K562 (cell line): ENCODE data around the gene MPND. TPM values are rescaled to one million over a fixed set of nuclear protein-coding genes. Genes with fewer than 3 reads are reported as not detected.

Experiments
- BRCA1 ChIP-seq, 2 experiments: fragments of 450-650 bp in 1 of 2; sonication (generic) in 1 of 2; formaldehyde crosslinking in 1 of 2; IDR thresholded peaks; 2 replicates each; pipeline versions ENCODE4 v1.5.0 to v1.6.1; 2017 to 2020; ENCODE audit warnings: mild to moderate bottlenecking in 1 of 2, missing genetic modification reagents in 1 of 2
- EHMT2 ChIP-seq: fragments of 450-650 bp; IDR thresholded peaks from 2 replicates; pipeline ENCODE4 v1.6.1; 2018; ENCODE audit warnings: antibody characterized with exemption
- ESRRB ChIP-seq: fragments of 250-450 bp; sonication (Bioruptor Pico); IDR thresholded peaks from 2 replicates; pipeline ENCODE4 v1.5.0; 2020; ENCODE audit warnings: mild to moderate bottlenecking, moderate library complexity, borderline replicate concordance
- RBM39 ChIP-seq: fragments of 200-400 bp; formaldehyde crosslinking; optimal IDR thresholded peaks from 2 replicates; pipeline ENCODE3; 2018; ENCODE audit warnings: low read depth, low read length
- RNF2 ChIP-seq: sonication (generic); IDR thresholded peaks from 2 replicates; pipeline ENCODE4 v1.6.1; 2016
- VEZF1 ChIP-seq: fragments of 200-800 bp; sonication (Bioruptor generic); IDR thresholded peaks from 2 replicates; pipeline ENCODE4 v1.6.1; 2017; ENCODE audit warnings: missing genetic modification characterization, missing compliant biosample characterization
- ZNF740 ChIP-seq, 3 experiments: fragments of 200-800 bp in 1 of 3; sonication (Bioruptor generic) in 1 of 3; sonication (generic) in 1 of 3; formaldehyde crosslinking in 1 of 3; IDR thresholded peaks; 2 replicates each; pipeline versions ENCODE4 v1.6.1 to v1.8.0; 2016 to 2022; ENCODE audit warnings: mild to moderate bottlenecking in 2 of 3, missing compliant biosample characterization in 2 of 3, missing genetic modification characterization in 2 of 3, missing genetic modification reagents in 1 of 3
- polyA plus RNA-seq, 8 experiments: library from polyadenylated mRNA; depleted of rRNA in 4 of 8; stranded (reverse) in 5 of 8; unstranded in 3 of 8; fragments of >200 nt; fragmentation: Nextera tagmentation in 2 of 8; fragmentation: Illumina TruSeq in 1 of 8; extraction: Ambion mirVana in 2 of 8; extraction: Trizol in 1 of 8; gene quantifications; 2 replicates each; pipeline versions ENCODE4 v1.2.1 to v1.2.3, GENCODE V29; 2011 to 2014; ENCODE audit warnings: inconsistent platforms in 1 of 8, missing spikeins in 1 of 8
- total RNA-seq, 7 experiments: library from RNA; depleted of rRNA in 6 of 7; stranded (reverse); fragments of >200 nt in 6 of 7; fragmentation: Illumina TruSeq in 2 of 7; extraction: Trizol in 2 of 7; gene quantifications; 2 replicates each; pipeline versions ENCODE4 v1.2.1 to v1.2.3, GENCODE V29; 2011 to 2021; ENCODE audit warnings: low replicate concordance in 1 of 7
- TF ChIP-seq, protein P1 (sequence below): fragments of 250-450 bp; sonication (Bioruptor Pico); IDR thresholded peaks from 2 replicates; pipeline ENCODE4 v1.4.0; 2020
- TF ChIP-seq, protein P2 (sequence below): fragments of 450-650 bp; IDR thresholded peaks from 2 replicates; pipeline ENCODE4 v1.6.1; 2014; ENCODE audit warnings: low read depth, mild to moderate bottlenecking, moderate library complexity, borderline replicate concordance
- TF ChIP-seq, protein P3 (sequence below): sonication (generic); formaldehyde crosslinking; IDR thresholded peaks from 2 replicates; pipeline ENCODE4 v1.8.1; 2023; ENCODE audit warnings: mild to moderate bottlenecking, missing genetic modification reagents
- TF ChIP-seq, protein P4 (sequence below), 2 experiments: fragments of 450-650 bp; IDR thresholded peaks; 2 replicates each; pipeline ENCODE4 v1.6.1; 2016
- TF ChIP-seq, protein P5 (sequence below): fragments of 450-650 bp; IDR thresholded peaks from 2 replicates; pipeline ENCODE4 v1.6.1; 2017; ENCODE audit warnings: mild to moderate bottlenecking, moderate library complexity

The MPND gene
- total and polyA plus RNA-seq, 9 of the 15 experiments (the other 6 are each of a cell fraction or from before 2014, with no cell fraction given): 0.25 to 14.0 (median 3.9) TPM

GRCh38 chr19:4402171-4403004 is 59.0 kb downstream of the MPND start, which contains the start of gene CHAF1A (continued):
- no peak for TF ChIP-seq RBM39
- TF ChIP-seq VEZF1 (CRISPR knock-in tag): peak; percentile 86
- TF ChIP-seq, protein P1, sequence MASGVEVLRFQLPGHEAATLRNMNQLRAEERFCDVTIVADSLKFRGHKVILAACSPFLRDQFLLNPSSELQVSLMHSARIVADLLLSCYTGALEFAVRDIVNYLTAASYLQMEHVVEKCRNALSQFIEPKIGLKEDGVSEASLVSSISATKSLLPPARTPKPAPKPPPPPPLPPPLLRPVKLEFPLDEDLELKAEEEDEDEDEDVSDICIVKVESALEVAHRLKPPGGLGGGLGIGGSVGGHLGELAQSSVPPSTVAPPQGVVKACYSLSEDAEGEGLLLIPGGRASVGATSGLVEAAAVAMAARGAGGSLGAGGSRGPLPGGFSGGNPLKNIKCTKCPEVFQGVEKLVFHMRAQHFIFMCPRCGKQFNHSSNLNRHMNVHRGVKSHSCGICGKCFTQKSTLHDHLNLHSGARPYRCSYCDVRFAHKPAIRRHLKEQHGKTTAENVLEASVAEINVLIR (CRISPR knock-in tag): peak; percentile 75
- TF ChIP-seq, protein P2, sequence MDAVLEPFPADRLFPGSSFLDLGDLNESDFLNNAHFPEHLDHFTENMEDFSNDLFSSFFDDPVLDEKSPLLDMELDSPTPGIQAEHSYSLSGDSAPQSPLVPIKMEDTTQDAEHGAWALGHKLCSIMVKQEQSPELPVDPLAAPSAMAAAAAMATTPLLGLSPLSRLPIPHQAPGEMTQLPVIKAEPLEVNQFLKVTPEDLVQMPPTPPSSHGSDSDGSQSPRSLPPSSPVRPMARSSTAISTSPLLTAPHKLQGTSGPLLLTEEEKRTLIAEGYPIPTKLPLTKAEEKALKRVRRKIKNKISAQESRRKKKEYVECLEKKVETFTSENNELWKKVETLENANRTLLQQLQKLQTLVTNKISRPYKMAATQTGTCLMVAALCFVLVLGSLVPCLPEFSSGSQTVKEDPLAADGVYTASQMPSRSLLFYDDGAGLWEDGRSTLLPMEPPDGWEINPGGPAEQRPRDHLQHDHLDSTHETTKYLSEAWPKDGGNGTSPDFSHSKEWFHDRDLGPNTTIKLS: peak; percentile 99
- no peak for TF ChIP-seq RNF2
- TF ChIP-seq BRCA1 (IDR thresholded peaks at IDR 0.05): no peak
- TF ChIP-seq BRCA1 (CRISPR knock-in tag; IDR thresholded peaks at IDR 0.05): no peak
- TF ChIP-seq EHMT2: no peak
- TF ChIP-seq, protein P3, sequence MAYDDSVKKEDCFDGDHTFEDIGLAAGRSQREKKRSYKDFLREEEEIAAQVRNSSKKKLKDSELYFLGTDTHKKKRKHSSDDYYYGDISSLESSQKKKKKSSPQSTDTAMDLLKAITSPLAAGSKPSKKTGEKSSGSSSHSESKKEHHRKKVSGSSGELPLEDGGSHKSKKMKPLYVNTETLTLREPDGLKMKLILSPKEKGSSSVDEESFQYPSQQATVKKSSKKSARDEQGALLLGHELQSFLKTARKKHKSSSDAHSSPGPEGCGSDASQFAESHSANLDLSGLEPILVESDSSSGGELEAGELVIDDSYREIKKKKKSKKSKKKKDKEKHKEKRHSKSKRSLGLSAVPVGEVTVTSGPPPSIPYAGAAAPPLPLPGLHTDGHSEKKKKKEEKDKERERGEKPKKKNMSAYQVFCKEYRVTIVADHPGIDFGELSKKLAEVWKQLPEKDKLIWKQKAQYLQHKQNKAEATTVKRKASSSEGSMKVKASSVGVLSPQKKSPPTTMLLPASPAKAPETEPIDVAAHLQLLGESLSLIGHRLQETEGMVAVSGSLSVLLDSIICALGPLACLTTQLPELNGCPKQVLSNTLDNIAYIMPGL (CRISPR knock-in tag): peak; percentile 88; the same call in 1 of the 2 replicates
- TF ChIP-seq, protein P4, sequence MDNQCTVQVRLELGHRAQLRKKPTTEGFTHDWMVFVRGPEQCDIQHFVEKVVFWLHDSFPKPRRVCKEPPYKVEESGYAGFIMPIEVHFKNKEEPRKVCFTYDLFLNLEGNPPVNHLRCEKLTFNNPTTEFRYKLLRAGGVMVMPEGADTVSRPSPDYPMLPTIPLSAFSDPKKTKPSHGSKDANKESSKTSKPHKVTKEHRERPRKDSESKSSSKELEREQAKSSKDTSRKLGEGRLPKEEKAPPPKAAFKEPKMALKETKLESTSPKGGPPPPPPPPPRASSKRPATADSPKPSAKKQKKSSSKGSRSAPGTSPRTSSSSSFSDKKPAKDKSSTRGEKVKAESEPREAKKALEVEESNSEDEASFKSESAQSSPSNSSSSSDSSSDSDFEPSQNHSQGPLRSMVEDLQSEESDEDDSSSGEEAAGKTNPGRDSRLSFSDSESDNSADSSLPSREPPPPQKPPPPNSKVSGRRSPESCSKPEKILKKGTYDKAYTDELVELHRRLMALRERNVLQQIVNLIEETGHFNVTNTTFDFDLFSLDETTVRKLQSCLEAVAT (IDR thresholded peaks at IDR 0.05): no peak
- TF ChIP-seq ZNF740 (CRISPR knock-in tag; IDR thresholded peaks at IDR 0.05): no peak; the same call in 1 of the 2 replicates
- no peak for TF ChIP-seq ZNF740 (tag; IDR thresholded peaks at IDR 0.05)
- no peak for TF ChIP-seq ESRRB (CRISPR knock-in tag)
- TF ChIP-seq, protein P5, sequence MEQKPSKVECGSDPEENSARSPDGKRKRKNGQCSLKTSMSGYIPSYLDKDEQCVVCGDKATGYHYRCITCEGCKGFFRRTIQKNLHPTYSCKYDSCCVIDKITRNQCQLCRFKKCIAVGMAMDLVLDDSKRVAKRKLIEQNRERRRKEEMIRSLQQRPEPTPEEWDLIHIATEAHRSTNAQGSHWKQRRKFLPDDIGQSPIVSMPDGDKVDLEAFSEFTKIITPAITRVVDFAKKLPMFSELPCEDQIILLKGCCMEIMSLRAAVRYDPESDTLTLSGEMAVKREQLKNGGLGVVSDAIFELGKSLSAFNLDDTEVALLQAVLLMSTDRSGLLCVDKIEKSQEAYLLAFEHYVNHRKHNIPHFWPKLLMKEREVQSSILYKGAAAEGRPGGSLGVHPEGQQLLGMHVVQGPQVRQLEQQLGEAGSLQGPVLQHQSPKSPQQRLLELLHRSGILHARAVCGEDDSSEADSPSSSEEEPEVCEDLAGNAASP: no peak
